Activated B cell treated with CpG ODN at 0.5 μM for 24 hours (primary cell): ENCODE results near the gene CENPA. TPM values are rescaled to one million over a fixed set of nuclear protein-coding genes. Genes with fewer than 3 reads are reported as not detected.

Experiments
- ATAC-seq: fragments of 200-7000 bp; cut with Tn5 transposase; one replicate; pipeline ENCODE4 v1.10.0; 2021; ENCODE audit warnings: low read depth, mild to moderate bottlenecking, moderate library complexity
- CTCF ChIA-PET: fragments of 350-600 bp; sonication (Branson Sonifier 250); formaldehyde crosslinking; loops from one replicate; lab custom pipeline; 2021; ENCODE audit warnings: antibody characterized with exemption; lab: Charles Lee
- POLR2A ChIA-PET: fragments of 350-600 bp; sonication (Branson Sonifier 250); formaldehyde crosslinking; loops from one replicate; lab custom pipeline; 2021; ENCODE audit warnings: antibody characterized with exemption; lab: Charles Lee
- DNase-seq: peaks from one replicate; pipeline ENCODE4 v3.0.0; 2022
- H3K27ac Mint-ChIP-seq: one replicate; pipeline ENCODE4 v1.8.0; 2020; ENCODE audit warnings: mixed read lengths
- H3K27me3 Mint-ChIP-seq: one replicate; pipeline ENCODE4 v1.8.0; 2021; ENCODE audit warnings: mixed read lengths
- H3K36me3 Mint-ChIP-seq: one replicate; pipeline ENCODE4 v1.8.0; 2021; ENCODE audit warnings: low read depth, mixed read lengths
- H3K4me1 Mint-ChIP-seq: one replicate; pipeline ENCODE4 v1.8.0; 2021; ENCODE audit warnings: mixed read lengths
- H3K4me3 Mint-ChIP-seq: one replicate; pipeline ENCODE4 v1.8.0; 2020; ENCODE audit warnings: mild to moderate bottlenecking, mixed read lengths
- H3K9me3 Mint-ChIP-seq: one replicate; pipeline ENCODE4 v1.8.0; 2020; ENCODE audit warnings: mixed read lengths
- CTCF ChIP-seq: fragments of 200-600 bp; IDR thresholded peaks from one replicate; pipeline ENCODE4 v1.8.0; 2022; ENCODE audit warnings: antibody characterized with exemption, mild to moderate bottlenecking
- intact Hi-C: fragments of 100-400 bp; cut with micrococcal nuclease; formaldehyde crosslinking; loops from one replicate; pipeline ENCODE4 v1.15.1; 2024
- total RNA-seq: library from RNA; stranded (reverse); gene quantifications from 2 replicates; pipeline ENCODE4 v1.2.3, GENCODE V29; 2022

The CENPA gene
- total RNA-seq, 1 donor from 2014 or later: 0.42 TPM

GRCh38 chr2:26763019-26763418, 22.8 kb upstream of the CENPA start:
- Mint-ChIP-seq H3K9me3 (no peaks in the 10 kb centered on the region), H3K27ac (no peak overlapping the region), H3K4me1 (peaks cover 23% of the 10 kb centered on the region), H3K36me3 (peaks cover 3% of the 10 kb centered on the region), H3K27me3 (no peaks in the 10 kb centered on the region), H3K4me3 (peak overlapping the region; percentile 93)
- no peak for TF ChIP-seq CTCF
- POLR2A ChIA-PET: interaction anchor here (0.6 kb wide), 1 partner anchor 1628 kb away, joined by 5 read pairs; no protein-coding TSS in a partner anchor
- ATAC-seq (no peak), DNase-seq (no peak)
- CTCF ChIA-PET: no interaction called here
- intact Hi-C loops: no loop called here

GRCh38 chr2:26764078-26764887, 21.6 kb upstream of the CENPA start, which contains the start of gene SLC35F6:
Gene SLC35F6 (plus strand): TSS chr2:26764284. CDS start chr2:26764350, 66 bp downstream.
- Mint-ChIP-seq H3K27ac (peak within 1 kb of the TSS; percentile 88), H3K4me3 (peak within 1 kb of the TSS; percentile 93), H3K4me1 (peaks cover 23% of the 10 kb centered on the region), H3K27me3 (no peaks in the 10 kb centered on the region), H3K9me3 (no peaks in the 10 kb centered on the region), H3K36me3 (peaks cover 8% of the 10 kb centered on the region)
- peak; percentile 88 for DNase-seq
- intact Hi-C loops: loop anchor here (1.0 kb wide), 1 partner anchor 21 kb away; no protein-coding TSS in a partner anchor
- POLR2A ChIA-PET: interaction anchor here (0.8 kb wide), 1 partner anchor 22 kb away, joined by 3 read pairs; no protein-coding TSS in a partner anchor
- TF ChIP-seq CTCF: no peak
- ATAC-seq: peak; percentile 96
- CTCF ChIA-PET: no interaction called here

GRCh38 chr2:26764906-26765305, 20.9 kb upstream of the CENPA start:
- H3K9me3 Mint-ChIP-seq: no peaks in the 10 kb centered on the region
- H3K27ac Mint-ChIP-seq: peak overlapping the region; percentile 81
- intact Hi-C loops: loop anchor here (1.0 kb wide), 1 partner anchor 20 kb away; no protein-coding TSS in a partner anchor
- no peak for ATAC-seq
- ChIA-PET CTCF (interaction anchor here (1.3 kb wide), 1 partner anchor 19 kb away, joined by 3 read pairs; no protein-coding TSS in a partner anchor), POLR2A (no interaction called here)
- no peaks in the 10 kb centered on the region for H3K27me3 Mint-ChIP-seq
- peaks cover 23% of the 10 kb centered on the region for H3K4me1 Mint-ChIP-seq
- DNase-seq: no peak
- no peak for TF ChIP-seq CTCF
- H3K36me3 Mint-ChIP-seq: peaks cover 8% of the 10 kb centered on the region
- peak overlapping the region; percentile 93 for H3K4me3 Mint-ChIP-seq

GRCh38 chr2:26765475-26766200, 20.2 kb upstream of the CENPA start:
- no peak for ATAC-seq
- DNase-seq: no peak
- CTCF ChIA-PET: interaction anchor here (1.3 kb wide), 1 partner anchor 20 kb away, joined by 3 read pairs; no protein-coding TSS in a partner anchor
- intact Hi-C loops: no loop called here
- Mint-ChIP-seq H3K27ac (no peak overlapping the region), H3K9me3 (no peaks in the 10 kb centered on the region), H3K4me3 (peak overlapping the region; percentile 93), H3K4me1 (peaks cover 23% of the 10 kb centered on the region), H3K27me3 (no peaks in the 10 kb centered on the region), H3K36me3 (peaks cover 8% of the 10 kb centered on the region)
- no peak for TF ChIP-seq CTCF
- POLR2A ChIA-PET: interaction anchor here (0.6 kb wide), 1 partner anchor 17 kb away, joined by 4 read pairs; no protein-coding TSS in a partner anchor
